OCI-LY1 (cell line): Measurements from ENCODE around the gene ESR2.

ENCODE experiments used
- H2AFZ ChIP-seq: fragments of 200-600 bp; sonication (generic), shearing (Covaris generic); 2 replicates; pipeline ENCODE4 v1.6.0; 2014; ENCODE audit warnings: antibody characterized with exemption, mild to moderate bottlenecking, low read length
- H3F3A ChIP-seq: fragments of 200-600 bp; sonication (generic), shearing (Covaris generic); 2 replicates; pipeline ENCODE4 v1.6.0; 2014; ENCODE audit warnings: mild to moderate bottlenecking, antibody characterized with exemption, low read length, moderate library complexity; ENCODE audit not compliant: insufficient read depth
- H3K27ac ChIP-seq: fragments of 200-600 bp; sonication (generic); 2 replicates; pipeline ENCODE4 v1.5.1; 2014; ENCODE audit warnings: low read length, mixed run types, mild to moderate bottlenecking, low read depth; ENCODE audit not compliant: poor library complexity, severe bottlenecking
- H3K27me3 ChIP-seq: fragments of 200-600 bp; sonication (generic); 2 replicates; pipeline ENCODE4 v1.6.0; 2014; ENCODE audit warnings: antibody characterized with exemption, mild to moderate bottlenecking, low read length, moderate library complexity; ENCODE audit not compliant: insufficient read depth
- H3K36me3 ChIP-seq: fragments of 200-600 bp; sonication (generic); 2 replicates; pipeline ENCODE4 v1.6.1; 2014; ENCODE audit warnings: mild to moderate bottlenecking, antibody characterized with exemption, low read length, moderate library complexity, mixed read lengths; ENCODE audit not compliant: insufficient read depth
- H3K4me1 ChIP-seq: fragments of 200-600 bp; sonication (generic); 2 replicates; pipeline ENCODE4 v1.5.1; 2014; ENCODE audit warnings: mild to moderate bottlenecking, low read length, moderate library complexity; ENCODE audit not compliant: insufficient read depth, severe bottlenecking
- H3K4me2 ChIP-seq: fragments of 200-600 bp; sonication (generic), shearing (Covaris generic); 2 replicates; pipeline ENCODE4 v1.6.1; 2014; ENCODE audit warnings: low read length
- H3K4me3 ChIP-seq: fragments of 200-600 bp; sonication (generic); 2 replicates; pipeline ENCODE4 v1.5.1; 2014; ENCODE audit warnings: low read length, low read depth, mild to moderate bottlenecking, mixed read lengths; ENCODE audit not compliant: poor library complexity, severe bottlenecking
- H3K79me2 ChIP-seq: fragments of 200-600 bp; shearing (Covaris generic); 2 replicates; pipeline ENCODE4 v1.6.1; 2016; ENCODE audit warnings: mixed run types, low read length, mixed read lengths; ENCODE audit not compliant: insufficient read depth
- H3K9ac ChIP-seq: fragments of 200-600 bp; sonication (generic), shearing (Covaris generic); 2 replicates; pipeline ENCODE4 v1.6.1; 2014; ENCODE audit warnings: mild to moderate bottlenecking, low read length, mixed read lengths
- H3K9me2 ChIP-seq: fragments of 200-600 bp; sonication (generic), shearing (Covaris generic); 2 replicates; pipeline ENCODE4 v1.6.1; 2014; ENCODE audit warnings: low read depth, mild to moderate bottlenecking, low read length, mixed read lengths
- H3K9me3 ChIP-seq: fragments of 200-600 bp; shearing (Covaris generic); 2 replicates; pipeline ENCODE4 v1.6.1; 2014; ENCODE audit warnings: low read length, mixed read lengths
- H4K20me1 ChIP-seq: fragments of 200-600 bp; sonication (generic), shearing (Covaris generic); 2 replicates; pipeline ENCODE4 v1.6.0; 2016; ENCODE audit warnings: mild to moderate bottlenecking, low read length; ENCODE audit not compliant: insufficient read depth
- CTCF ChIP-seq: fragments of 200-600 bp; sonication (generic), shearing (Covaris generic); IDR thresholded peaks from 2 replicates; pipeline ENCODE4 v1.5.1; 2017; ENCODE audit warnings: mild to moderate bottlenecking, antibody characterized with exemption, low read length, moderate library complexity, mixed read lengths
- EZH2 ChIP-seq: fragments of 200-600 bp; sonication (generic), shearing (Covaris generic); IDR thresholded peaks from 2 replicates; pipeline ENCODE4 v1.8.0; 2017; ENCODE audit warnings: borderline replicate concordance, mixed run types, mild to moderate bottlenecking, antibody characterized with exemption, low read length, moderate library complexity, mixed read lengths

Gene ESR2

GRCh38 chr14:64088647-64088964 lies 205.6 kb downstream of the ESR2 start:
- no peak for TF ChIP-seq CTCF
- no peak for TF ChIP-seq EZH2
- Histone ChIP-seq H3K79me2 (no peaks in the 10 kb centered on the region), H3K4me3 (no peak overlapping the region), H3K4me1 (no peaks in the 10 kb centered on the region), H3K9me2 (no peaks in the 10 kb centered on the region), H3K4me2 (no peak overlapping the region), H3K9me3 (no peaks in the 10 kb centered on the region), H3K36me3 (peaks cover 56% of the 10 kb centered on the region; the same call in 1 of the 2 replicates), H3K9ac (no peak overlapping the region), H3F3A (no peaks in the 10 kb centered on the region), H3K27ac (no peak overlapping the region), H4K20me1 (no peaks in the 10 kb centered on the region), H3K27me3 (no peaks in the 10 kb centered on the region), H2AFZ (no peak overlapping the region)

GRCh38 chr14:64082837-64083236 lies 211.3 kb downstream of the ESR2 start:
- Histone ChIP-seq H3K4me2 (no peak overlapping the region), H3K27ac (no peak overlapping the region), H3K9ac (no peak overlapping the region), H3K4me1 (no peaks in the 10 kb centered on the region), H4K20me1 (no peaks in the 10 kb centered on the region), H3K79me2 (no peaks in the 10 kb centered on the region), H3K4me3 (no peak overlapping the region), H3F3A (no peaks in the 10 kb centered on the region), H3K27me3 (no peaks in the 10 kb centered on the region), H2AFZ (no peak overlapping the region), H3K9me2 (no peaks in the 10 kb centered on the region), H3K9me3 (no peaks in the 10 kb centered on the region), H3K36me3 (peaks cover 70% of the 10 kb centered on the region; the same call in 1 of the 2 replicates)
- TF ChIP-seq EZH2 (no peak), CTCF (no peak)

- no peaks in the 10 kb centered on the region for H3K9me2 ChIP-seq
- H3K36me3 ChIP-seq: peaks cover 63% of the 10 kb centered on the region; the same call in 1 of the 2 replicates
- H3K4me3 ChIP-seq: no peak overlapping the region
- no peak for TF ChIP-seq CTCF
- no peak for TF ChIP-seq EZH2
- no peaks in the 10 kb centered on the region for H3K79me2 ChIP-seq
- no peak overlapping the region for H3K27ac ChIP-seq
- no peak overlapping the region for H2AFZ ChIP-seq
- H3F3A ChIP-seq: no peaks in the 10 kb centered on the region
- H3K4me1 ChIP-seq: no peaks in the 10 kb centered on the region
- no peaks in the 10 kb centered on the region for H3K27me3 ChIP-seq
- no peak overlapping the region for H3K4me2 ChIP-seq
- H4K20me1 ChIP-seq: no peaks in the 10 kb centered on the region
- no peak overlapping the region for H3K9ac ChIP-seq
- no peaks in the 10 kb centered on the region for H3K9me3 ChIP-seq
These were observed 212.9 kb downstream of the ESR2 start for GRCh38 chr14:64081174-64081746.
